Measurements from ENCODE around the gene RBPJL. TPM values are rescaled to one million over a fixed set of nuclear protein-coding genes. Genes with fewer than 3 reads are reported as not detected.

RBPJL gene
- polyA plus RNA-seq, 2 of the 4 experiments (the other 2 are of a cell fraction): not detected

GRCh38 chr20:45354423-45355208, 48.0 kb downstream of the RBPJL start:
- no peak for DNase-seq (ENCODE audit: low read depth in 1 of 2, low spot score in 1 of 2)
- H3K27ac ChIP-seq: peak overlapping the region; percentile 12 to 65; a peak in 3 of 6 replicates
- no peak overlapping the region for H3K4me3 ChIP-seq
- H3K9me3 ChIP-seq: no peaks in the 10 kb centered on the region
- ATAC-seq: no peak
- peaks cover 42% of the 10 kb centered on the region for H3K4me1 ChIP-seq
- TF ChIP-seq EP300 (IDR thresholded peaks at IDR 0.05) (no peak), ZC3H11A (IDR thresholded peaks at IDR 0.05) (no peak), USF2 (IDR thresholded peaks at IDR 0.05) (no peak), HMGXB4 (CRISPR knock-in tag; IDR thresholded peaks at IDR 0.05; ENCODE audit: borderline replicate concordance) (no peak), FOSB (CRISPR knock-in tag; IDR thresholded peaks at IDR 0.05) (no peak), POLR2AphosphoS2 (conservative IDR thresholded peaks at IDR 0.05; ENCODE audit: low read length) (no peak), CBX2 (IDR thresholded peaks at IDR 0.05; ENCODE audit: borderline replicate concordance, low read depth) (no peak), GATA3 (IDR thresholded peaks at IDR 0.05; ENCODE audit: borderline replicate concordance) (no peak), BCL3 (IDR thresholded peaks at IDR 0.05) (no peak), HOXA7 (CRISPR knock-in tag; IDR thresholded peaks at IDR 0.05) (no peak), MYC (IDR thresholded peaks at IDR 0.05; ENCODE audit: borderline replicate concordance, low read length) (no peak), HOXB13 (CRISPR knock-in tag; IDR thresholded peaks at IDR 0.05; ENCODE audit: low read depth) (no peak), RAD21 (conservative IDR thresholded peaks at IDR 0.05 in 1 of 2, IDR thresholded peaks at IDR 0.05 in 1 of 2) (no peak), ESRRA (IDR thresholded peaks at IDR 0.05; ENCODE audit: borderline replicate concordance, low read length) (no peak), RFX5 (IDR thresholded peaks at IDR 0.05) (no peak), HES2 (IDR thresholded peaks at IDR 0.05) (no peak), E2F6 (IDR thresholded peaks at IDR 0.05; ENCODE audit: borderline replicate concordance, low read depth) (no peak), HEYL (CRISPR knock-in tag; IDR thresholded peaks at IDR 0.05) (no peak)
- WGBS (ENCODE audit: missing lambda C conversion rate): 86% methylated on average over 9 of the region's 9 CpGs
- peak overlapping the region; percentile 57 for H3K4me2 ChIP-seq
- ChIA-PET POLR2A (interaction anchor here (1.5 kb wide), 1 partner anchor 10 kb away, joined by 6 read pairs; no protein-coding TSS in a partner anchor), CTCF (interaction anchor here (0.9 to 4.7 kb wide), 10 partner anchors 9 to 417 kb away, joined by 3 to 46 read pairs (median 5); partner anchors contain the start of gene SYS1)
- FAIRE-seq: no peak
